GM18502 (cell line): ENCODE data around the gene DYNLL1.
"Not testable (repeated sequence)": the region's sequence is repeated elsewhere in the genome, so short reads cannot be mapped to it uniquely, and the experiment has no call there.

ENCODE experiments used
- ATAC-seq: cut with Tn5 transposase; IDR thresholded peaks from one replicate; pipeline ENCODE4 v1.9.1; 2021; ENCODE audit warnings: mild to moderate bottlenecking; ENCODE audit not compliant: unreplicated experiment, poor library complexity

Gene DYNLL1

DNA sequence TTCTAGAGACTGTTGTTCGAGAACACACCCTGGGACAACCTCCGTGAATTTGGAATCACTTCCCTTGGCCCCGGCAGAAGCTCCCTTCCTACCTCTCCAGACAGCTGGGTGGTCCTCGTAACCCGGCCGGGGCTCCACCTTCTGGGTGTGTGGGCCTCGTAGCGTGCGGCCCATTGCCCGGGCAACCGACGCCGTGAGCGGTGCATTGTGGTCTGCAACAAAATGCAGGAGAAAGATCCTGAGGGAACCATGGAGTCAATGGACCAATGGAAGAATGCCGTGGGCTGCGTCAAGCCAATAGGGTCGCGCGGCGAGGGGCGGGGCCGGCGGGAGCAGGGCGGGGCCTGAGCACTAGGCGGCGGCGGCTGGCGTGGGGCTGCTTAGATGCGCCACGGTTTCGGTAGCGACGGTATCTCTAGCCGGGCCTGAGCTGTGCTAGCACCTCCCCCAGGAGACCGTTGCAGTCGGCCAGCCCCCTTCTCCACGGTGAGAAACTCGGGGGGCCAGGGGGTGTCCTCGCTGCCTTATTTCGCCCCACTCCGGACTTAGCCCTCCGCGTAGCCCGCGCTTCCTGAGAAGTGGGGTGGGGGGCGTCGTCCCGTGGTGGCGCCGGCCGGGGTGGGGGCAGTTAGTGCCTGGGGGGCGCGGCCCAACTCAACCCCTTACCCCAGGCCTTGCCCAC is at the start of gene DYNLL1:
Gene DYNLL1, plus strand, starts transcription at position 383 of the 682 bp plus-strand sequence. CDS start 309 bp downstream, outside the sequence.
- ATAC-seq: peak; percentile 95

DNA sequence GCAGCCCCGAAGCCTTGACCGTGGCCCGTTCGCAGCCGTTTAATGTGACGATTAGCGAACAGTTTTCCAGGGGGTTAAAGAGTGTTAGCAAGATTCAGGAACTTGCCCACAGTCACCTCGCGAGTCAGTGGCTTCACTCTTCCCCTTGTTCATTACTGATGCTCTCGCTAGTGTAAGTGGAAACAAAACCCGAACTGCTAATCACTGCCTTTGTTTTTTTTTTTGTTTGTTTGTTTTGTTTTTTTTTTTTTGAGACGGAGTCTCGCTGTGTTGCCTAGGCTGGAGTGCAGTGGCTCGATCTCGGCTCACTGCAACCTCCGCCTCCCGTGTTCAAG is 49.1 kb upstream of the DYNLL1 start:
- ATAC-seq: not testable (repeated sequence)

DNA sequence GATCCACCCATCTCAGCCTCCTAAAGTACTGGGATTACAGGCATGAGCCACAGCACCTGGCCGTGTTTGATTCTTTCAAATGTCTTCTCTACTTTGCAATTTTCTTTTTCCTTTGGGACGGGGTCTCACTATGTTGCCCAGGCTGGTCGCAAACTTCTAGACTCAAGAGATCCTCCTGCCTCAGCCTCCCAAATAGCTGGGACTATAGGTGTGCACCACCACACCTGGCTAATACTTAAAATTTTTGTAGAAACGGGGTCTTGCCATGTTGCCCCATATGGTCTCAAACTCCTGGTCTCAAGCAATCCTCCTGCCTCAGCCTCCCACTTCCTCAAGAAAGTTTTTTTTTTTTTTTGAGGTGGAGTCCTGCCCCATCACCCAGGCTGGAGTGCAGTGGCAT is 47.9 kb upstream of the DYNLL1 start:
- no peak for ATAC-seq

DNA sequence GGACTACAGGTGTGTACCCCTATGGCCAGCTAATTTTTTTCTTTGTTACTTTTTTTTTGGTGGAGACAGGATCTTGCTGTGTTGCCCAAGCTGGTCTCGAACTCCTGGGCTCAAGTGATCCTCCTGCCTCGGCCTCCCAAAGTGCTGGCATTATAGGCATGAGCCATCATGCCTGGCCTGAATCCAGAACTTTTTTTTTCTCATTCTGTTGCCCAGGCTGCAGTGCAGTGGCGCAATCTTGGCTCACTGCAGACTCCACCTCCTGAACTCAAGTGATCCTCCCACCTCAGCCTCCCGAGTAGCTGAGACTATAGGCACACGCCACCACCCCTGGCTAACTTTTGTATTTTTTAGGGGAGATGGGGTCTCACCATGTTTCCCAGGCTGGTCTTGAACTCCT is 43.4 kb upstream of the DYNLL1 start:
- not testable (repeated sequence) for ATAC-seq

DNA sequence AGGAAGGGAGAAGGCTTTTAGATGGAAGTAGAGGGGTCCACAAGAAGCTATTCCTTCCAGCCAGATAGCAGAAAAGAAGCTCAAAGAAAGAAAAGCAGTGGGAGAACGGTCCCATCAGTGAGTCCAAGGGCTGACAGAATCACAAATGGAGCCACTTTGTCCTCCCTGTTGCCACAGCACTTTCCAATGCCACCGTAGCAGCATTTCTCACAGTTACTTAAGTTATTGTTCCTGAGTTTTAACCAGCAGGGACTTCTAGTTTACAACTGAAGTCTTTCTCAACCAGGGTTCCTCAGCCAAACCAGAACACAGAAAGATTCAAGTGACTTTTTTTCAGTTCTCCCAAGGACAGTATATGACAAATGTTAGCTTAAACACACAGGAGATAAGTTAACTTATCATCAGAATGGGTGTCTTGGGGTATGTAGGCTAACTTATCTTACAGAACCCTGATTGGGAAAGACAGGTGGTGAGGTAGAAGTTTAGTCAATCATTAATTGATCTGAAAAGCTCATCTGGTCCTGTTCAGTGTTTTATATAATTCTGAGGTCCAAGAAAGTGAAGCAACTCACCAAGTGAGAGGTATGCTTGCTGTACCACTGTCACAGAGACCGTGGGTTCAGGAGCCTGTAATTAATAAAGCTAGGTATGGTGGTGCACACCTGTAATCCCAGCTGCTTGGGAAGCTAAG is 42.7 kb upstream of the DYNLL1 start:
- ATAC-seq: no peak

DNA sequence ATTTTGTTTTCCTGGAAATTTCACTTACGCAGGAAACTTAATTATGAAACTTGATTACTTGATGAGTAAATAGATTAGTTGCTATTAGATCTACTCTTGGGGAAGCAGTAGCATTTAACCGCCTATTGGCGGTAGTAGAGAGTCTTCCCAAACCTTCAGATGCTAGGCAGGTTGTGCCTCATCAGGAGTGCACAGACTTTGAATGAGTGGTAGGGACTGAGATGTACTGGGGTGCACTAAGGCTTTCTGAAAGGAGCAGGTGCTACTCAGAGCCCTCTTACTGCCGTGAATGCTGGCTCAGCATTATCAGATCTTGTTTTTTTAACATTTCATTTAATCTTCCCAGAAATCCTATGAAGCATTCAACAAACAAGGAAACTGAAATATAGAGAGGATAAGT is 41.9 kb upstream of the DYNLL1 start:
- ATAC-seq: no peak

DNA sequence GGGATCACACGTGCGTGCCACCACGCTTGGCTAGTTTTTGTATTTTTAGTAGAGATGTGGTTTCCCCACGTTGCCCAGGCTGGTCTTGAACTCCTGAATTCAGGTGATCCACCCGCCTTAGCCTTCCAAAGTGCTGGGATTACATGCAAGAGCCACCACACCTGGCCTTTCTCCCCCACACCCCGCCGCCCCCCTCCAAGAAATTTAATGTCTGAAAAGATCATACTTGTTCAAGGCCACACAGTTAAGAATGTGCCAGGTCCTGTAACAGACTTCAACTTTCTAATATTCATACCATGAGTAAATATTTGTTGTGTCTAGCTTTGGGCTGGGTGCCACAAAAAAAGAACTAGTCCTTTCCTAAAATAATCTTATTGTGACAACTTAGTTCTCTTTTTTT is 40.6 kb upstream of the DYNLL1 start:
- no peak for ATAC-seq

DNA sequence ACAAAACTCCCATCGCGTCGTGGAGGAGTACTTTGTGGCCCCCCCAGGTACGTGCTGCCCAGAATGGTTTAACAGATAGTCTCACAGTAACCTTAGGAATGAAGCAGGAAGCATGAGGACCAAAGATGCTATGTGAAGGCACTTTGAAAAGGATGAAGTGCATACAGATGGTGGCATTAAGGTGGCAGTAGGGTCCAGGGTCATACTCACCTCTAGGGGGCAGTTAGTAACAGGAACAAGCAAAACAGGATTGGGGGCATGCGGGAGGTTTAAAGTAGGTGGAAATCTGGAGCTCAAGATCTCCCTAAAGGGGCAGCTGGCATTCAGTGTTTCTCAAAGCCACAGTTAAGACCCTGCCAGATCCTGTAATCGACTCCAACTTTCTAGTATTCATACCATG is 38.8 kb upstream of the DYNLL1 start:
- ATAC-seq: no peak

DNA sequence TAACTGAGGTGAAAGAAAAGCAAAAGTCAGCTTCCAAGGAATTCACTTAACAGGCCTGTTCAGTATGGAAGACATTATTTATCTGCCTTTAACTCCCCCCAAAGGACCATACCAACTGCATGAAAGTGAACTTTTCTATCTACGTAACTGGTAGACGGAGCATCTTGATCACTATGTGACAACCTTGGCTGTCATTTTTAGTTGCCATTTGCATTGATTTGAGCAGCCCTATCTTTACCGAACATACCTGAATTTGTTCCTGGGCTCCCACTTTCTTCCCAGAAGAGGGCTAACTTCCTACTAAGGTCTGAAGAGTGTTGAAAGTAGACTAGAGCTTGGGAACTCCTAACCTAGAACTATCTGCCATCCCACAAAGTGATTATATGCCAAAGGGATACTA is 35.8 kb upstream of the DYNLL1 start:
- no peak for ATAC-seq

DNA sequence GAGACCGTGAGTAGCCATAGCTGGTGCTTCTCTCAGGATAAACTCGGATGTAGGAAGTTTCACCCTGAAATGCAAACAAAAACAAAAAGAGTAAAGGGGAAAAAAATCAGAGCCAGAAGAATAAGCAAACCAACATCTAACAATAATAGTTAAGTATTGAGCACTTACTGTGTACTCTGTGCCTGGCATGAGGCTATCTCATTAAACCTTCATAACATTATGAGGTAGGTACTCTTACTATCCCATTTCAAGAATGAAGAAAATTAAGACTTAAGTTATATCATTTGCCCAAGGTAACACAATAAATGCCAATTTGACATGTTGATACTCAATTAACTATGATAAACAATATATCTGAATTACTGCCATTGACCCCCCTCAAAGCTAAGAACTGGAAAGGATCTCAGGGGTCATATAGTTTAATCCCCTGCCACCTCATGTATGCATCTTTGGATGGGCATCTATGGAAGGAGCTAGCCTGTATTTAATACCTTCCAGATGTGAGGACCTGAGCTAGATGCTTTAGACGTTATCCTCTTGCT is 33.7 kb upstream of the DYNLL1 start:
- no peak for ATAC-seq

DNA sequence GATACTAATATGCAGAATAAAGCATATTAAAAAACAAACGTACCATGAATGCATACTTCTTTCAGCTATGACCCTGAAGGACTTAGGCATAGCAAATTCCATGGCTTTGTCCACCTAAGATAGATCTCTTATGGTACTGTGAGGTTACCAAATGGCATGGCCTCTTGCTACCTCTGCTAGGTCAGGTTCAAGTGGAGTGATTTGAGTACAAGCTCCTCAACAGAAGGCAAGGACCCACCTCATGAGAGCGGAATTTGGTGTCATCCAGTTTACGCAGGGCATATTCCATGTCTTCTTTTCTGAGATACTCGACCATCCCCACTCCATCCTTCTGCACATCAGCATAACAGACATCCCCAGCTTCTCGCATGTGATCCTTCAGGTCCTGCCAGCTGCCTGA is 32.2 kb upstream of the DYNLL1 start:
- ATAC-seq: no peak

DNA sequence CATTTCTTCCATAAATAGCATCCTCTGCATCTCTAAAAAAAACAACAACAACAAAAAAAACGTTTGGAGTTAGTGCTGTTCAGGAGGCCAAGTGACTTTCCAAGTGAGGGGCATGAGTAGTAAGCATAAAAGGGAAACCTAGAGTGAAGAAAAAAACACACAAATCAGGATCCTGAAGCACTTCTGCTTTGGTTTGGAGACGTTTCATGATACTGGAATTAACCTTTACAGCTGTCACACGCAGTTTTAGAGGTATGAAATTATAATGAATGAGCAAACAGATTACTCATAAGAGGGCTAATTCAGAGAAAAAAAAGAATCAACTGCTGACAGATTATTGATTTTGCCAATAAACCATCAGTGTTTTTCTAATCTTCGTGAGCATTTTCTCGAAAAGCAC is 30.2 kb upstream of the DYNLL1 start:
- no peak for ATAC-seq

DNA sequence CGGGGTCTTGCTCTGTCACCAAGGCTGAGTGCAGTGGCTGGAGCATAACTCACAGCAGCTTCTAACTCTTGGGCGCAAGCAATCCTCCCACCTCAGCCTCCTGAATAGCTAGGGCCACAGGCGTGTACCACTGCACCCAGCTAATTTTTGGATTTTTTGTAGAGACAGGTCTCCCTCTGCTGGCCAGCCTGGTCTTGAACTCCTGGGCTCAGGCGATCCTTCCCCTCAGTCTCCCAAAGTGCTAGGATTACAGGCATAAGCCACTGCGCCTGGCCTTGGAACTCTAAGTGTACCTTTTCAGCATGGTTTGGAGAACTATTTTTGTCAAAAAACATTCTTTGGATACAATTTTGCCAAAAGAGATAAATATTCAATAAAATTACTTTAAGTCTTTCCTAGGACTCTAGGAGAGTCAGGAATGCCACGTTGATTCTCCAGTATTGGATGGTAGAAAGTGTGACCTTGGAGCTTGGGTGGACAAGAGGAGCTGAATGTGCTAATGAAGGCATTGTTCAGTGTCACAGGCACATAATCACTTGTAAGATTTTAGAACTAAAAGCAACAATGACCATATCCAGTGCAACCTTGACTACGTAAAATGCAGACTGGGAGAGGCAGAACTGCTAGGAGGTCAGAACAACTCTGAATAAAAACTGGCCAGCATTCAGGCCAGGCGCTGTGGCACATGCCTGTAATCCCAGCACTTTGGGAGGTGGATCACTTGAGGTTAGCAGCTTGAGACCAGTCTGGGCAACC is 29.2 kb upstream of the DYNLL1 start:
- no peak for ATAC-seq

DNA sequence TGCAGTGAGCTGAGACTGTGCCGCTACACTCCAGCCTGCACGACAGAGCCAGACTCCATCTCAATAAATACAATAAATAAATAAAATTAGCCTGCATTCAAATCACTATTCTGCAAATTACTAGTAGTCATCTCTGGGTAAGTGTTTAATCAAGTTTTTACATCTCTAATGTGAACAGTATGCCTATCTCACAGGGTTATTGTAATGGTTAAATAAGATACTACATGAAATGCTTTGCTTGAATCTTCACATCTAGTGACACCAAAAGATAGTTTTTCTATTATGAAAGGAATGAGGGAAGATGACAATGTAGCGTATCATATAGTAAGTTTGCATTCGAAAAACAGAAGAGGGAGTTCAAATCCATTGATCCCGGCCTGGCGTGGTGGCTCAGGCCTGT is 28.5 kb upstream of the DYNLL1 start:
- ATAC-seq: no peak

DNA sequence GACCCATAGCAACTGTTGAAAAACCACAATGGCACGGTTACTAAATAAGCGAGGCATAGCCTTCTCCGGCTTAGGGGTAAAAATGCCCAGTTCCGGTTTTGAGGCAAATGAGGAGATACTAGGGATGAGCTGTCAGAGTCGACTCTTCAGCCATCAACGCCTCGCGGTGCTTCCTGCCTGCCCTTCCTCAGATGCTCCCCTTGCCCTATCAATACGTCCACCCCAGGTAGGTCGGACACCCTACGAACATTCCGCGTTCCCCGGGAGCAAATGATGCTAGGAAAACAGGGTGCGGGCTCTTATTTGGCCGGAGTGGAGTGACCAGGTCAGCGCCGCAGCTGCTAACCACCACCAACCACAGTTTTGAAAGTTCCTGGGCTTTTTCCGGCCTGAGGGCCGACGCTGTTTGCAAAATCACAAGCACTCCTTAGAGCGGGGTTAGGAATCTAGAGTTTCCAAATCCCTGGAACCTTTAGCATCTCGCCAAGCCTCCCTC is 27.5 kb upstream of the DYNLL1 start:
- peak; percentile 20 for ATAC-seq

DNA sequence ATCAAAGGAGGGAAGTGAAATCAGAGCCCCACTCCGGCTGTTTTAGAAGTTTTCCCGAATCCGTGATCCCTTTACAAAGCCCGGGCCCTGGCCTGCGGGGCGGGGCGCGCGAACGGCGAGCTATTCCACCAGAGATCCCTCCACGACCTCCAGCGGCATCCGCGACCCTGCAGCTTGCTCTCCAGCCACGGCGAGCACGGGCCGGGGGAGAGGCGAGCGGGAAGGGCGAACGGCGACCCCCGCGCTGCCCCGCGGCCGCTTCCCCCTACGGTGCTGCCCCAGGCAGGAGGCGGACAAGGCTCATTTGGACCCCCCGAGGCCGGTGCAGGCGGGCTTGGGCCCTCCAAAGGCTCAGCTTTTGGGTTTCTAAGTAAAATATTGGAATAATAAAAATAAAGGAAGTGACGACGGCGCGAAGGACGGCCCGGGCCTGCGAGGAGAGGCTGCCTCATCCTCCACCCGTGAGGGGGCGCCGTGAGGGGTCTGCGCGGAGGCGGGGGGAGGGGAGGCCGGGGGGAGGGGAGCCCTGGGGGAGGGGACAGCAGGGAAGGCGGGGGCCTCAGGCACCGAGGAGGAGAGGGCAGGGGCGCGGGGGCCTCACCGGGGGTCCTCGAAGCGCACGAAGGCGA is 27.0 kb upstream of the DYNLL1 start:
- ATAC-seq: peak; percentile 21

DNA sequence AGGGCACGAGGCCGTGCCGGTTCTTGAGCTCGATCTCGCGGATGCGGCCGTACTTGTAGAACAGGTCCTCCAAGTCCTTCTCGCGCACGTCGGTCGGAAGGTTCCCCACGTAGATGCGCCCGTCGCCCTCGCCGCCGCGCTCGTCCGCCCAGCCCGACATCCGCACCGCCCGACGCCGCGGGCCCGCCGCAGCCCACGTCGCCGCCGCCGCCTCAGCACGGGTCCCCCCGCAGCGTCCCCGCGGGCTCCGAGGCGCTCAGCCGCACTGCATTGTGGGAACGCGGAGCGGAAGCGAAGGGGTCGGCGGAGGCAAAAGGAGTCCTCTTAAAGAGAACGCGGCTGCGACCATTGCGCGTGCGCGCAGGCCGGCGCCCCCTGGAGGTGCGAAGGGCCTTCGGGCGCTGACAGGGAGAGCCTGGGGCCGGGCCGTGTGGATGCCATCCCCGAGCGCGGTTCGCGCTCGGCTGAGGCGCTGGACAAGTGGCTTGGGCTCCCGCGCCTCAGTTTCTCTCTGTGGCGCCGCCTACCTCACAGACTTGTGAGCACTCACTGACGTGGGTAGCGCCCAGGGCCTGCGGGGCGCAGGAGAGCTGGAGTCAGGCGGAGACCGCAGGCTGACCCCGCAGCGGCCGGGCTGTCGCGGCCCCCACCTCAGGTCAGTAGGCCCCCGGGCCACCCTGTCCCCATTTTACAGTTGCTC is 26.3 kb upstream of the DYNLL1 start, which contains the start of gene SRSF9:
Gene SRSF9, minus strand, starts transcription at position 299 of the 700 bp plus-strand sequence. Its CDS starts 139 bp downstream, at position 160.
- peak; percentile 90 for ATAC-seq

DNA sequence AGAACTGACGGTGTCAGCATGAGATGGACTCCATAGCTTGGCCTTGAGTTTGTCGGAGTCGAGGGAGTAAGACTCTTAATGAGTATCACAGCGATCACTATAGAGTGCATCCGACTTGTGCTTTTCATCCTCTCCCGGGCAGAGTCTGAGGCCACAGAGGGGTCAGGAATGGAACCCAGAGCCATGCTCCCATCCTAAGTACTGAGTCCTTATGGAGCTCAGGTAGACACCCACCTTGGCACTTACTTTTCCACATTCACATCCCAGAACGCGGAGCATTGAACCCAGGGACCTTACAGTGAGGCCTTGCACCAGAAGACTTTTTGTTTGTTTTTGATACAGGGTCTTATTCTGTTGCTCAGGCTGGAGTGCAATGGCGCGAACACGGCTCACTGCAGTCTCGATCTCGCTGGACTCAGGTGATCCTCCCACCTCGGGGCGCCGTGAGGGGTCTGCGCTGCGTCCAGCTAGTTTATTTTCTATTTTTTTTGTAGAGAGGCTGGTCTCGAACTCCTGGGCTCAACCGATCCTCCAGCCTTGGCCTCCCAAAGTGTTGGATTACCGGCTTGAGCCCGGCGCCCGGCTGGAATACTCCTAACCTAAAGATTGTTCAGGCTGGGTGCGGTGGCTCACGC is 25.6 kb upstream of the DYNLL1 start:
- peak; percentile 14 for ATAC-seq

DNA sequence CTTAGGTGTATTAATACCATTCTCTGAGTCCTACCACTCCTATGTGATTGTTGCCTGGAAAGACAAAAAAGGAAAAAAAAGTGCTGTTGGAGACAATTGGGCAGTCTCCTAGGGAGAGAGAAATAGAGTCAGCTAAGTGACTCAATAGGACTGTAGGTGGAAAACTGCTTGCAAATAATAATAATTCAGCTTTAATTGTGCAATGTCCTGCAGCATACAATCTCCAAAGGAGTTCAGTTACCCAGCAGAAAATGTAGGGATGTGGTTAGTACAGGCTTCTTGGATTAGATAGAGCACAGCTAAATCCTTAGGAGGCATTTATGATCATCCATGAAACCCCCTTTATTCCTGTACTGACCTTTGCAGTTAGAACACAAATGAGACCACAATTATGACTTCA is 23.4 kb upstream of the DYNLL1 start:
- no peak for ATAC-seq
